DLD1 (cell line): Measurements from ENCODE around the gene PCCA.
"Not testable (repeated sequence)": the region's sequence is repeated elsewhere in the genome, so short reads cannot be mapped to it uniquely, and the experiment has no call there.

Experiments
- in situ Hi-C: cut with HindIII; loops from 2 replicates; pipeline ENCODE4 v1.10.0; 2017; ENCODE audit warnings: low sequenced_read_pairs

Gene PCCA

DNA sequence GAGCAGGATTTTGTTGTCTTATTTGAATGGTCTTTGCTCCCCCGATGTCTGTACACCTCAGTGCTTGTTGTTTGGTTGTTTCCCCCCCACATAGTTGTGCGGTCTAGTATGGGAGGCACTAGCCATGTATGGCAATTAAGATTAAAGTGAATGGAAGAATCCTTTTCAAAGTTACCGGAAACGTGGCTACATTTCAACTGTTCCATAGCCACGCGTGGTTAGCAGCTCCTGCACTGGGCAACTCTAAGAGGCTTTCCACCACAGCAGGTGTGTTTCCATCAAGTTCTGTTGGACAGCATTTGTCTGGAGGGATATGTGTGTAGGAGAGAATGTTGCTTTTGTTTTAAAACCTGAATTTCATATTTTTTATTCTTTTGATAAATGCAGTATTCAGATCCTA, 252.4 kb downstream of the PCCA start:
- in situ Hi-C loops: no loop called here

- in situ Hi-C loops: no loop called here
These were observed 255.7 kb downstream of the PCCA start for GRCh38 chr13:100344544-100344943.

DNA sequence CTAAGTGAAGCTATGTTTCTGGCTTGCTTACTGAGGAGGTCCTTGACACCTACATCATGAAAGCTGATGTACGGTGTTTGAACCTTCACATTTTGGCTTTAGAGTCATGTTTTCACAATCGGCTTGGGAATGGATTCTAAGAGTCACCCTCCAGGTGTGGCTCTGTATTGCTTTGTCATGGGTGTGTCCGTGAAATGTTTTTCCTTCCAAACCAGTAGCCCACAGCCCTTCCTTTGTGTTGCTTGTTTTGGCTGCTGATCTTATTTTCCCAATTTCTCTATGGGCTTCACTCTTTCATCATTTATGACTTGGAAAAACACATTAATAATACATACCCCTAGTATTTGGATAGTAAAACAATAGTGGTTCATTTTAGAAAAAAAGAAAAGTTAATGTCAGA, 259.1 kb downstream of the PCCA start:
- in situ Hi-C loops: no loop called here

DNA sequence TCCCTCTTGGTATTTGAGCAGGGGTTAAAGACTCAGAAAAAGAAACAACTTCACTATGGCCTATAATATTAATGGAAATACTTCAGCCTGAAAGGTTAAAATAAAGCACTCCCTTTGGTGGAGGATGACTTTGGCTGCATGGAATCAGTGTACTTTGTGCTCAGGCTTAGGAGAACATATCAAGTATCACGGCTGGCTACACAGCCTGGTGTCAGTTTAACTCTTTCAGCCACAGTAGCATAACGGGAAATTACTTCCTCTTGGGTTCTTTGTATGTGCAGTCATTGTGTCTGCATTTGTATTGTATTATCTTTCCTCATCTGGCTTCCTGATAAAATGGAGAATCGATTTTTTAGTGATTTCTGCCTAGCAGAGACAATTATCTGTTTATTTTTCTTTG, 260.7 kb downstream of the PCCA start:
- in situ Hi-C loops: no loop called here

DNA sequence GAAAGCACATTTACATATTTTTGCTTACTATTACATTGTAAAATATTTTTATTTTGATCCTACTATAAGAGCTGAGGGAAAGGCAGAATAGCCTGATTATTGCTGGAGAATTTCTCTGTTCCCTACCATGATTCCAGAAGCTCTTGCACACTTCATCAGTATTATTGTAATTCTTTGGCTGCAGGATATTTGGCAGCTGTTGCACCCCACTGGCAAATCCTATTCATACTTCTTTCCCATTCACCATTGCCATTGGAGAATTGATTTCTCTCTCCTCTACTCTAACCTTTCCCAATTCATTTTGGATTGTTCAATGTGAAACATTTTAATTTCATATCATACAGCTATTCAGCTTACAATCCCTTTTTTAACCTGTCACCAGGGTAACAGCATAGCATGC, 261.7 kb downstream of the PCCA start:
- in situ Hi-C loops: no loop called here

DNA sequence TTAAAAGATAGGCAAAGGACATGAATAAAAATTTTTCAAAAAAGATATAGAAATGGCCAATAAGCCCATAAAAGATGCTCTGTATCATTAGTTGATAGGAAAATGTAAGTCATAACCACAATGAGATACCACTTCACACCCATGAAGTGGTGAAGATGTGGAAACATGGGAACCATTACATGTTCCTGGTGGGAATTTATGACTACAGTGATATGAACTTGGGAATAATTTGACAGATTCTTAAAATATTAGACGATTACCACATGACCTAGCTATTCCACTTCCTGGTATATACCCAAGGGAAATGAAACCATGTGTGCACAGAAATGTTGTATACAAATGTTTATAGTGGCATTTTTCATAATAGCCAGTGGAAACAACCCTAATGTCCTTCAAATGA, 267.5 kb downstream of the PCCA start:
- in situ Hi-C loops: no loop called here

GRCh38 chr13:100356889-100357288, 268.0 kb downstream of the PCCA start:
- in situ Hi-C loops: no loop called here

DNA sequence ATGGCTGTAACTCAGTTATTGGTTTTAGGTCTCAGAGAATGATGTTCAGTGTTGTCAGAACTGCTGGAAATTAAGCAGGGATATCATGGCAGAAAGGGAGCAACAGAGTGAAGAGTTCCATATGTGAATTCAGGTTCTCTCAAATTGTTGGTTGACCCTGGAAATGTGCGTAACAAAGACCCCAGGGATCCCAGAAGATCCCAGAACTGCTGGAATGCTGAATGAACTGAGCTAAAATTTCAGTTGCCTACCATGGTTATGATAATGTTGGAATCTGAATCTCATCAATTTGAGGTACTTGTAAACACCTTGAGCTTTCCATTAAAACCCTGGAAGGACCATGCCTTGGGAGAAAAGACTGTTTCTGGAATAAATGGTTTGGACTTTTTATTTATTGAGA, 268.9 kb downstream of the PCCA start:
- in situ Hi-C loops: no loop called here

DNA sequence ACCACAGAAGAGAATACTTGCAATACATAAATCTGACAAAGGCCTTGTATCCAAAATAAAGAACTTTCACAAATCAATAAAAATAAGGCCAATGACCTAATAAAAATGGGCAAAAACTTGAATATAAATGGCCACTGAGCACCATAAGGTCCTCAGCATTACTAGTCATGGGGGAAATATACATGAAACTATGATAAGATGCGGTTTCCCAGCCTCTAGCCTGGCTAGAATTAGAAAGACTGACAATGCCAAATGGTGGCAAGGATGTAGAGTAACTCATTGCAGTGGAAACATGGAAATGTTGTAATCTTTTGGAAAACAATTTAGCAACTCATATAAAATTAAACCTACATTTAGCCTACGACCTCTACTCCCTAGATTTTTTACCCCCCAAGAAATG, 272.6 kb downstream of the PCCA start:
- in situ Hi-C loops: no loop called here

GRCh38 chr13:100362371-100362770, 273.5 kb downstream of the PCCA start:
- in situ Hi-C loops: no loop called here

- in situ Hi-C loops: no loop called here
These were observed 273.9 kb downstream of the PCCA start for GRCh38 chr13:100362781-100363180.

DNA sequence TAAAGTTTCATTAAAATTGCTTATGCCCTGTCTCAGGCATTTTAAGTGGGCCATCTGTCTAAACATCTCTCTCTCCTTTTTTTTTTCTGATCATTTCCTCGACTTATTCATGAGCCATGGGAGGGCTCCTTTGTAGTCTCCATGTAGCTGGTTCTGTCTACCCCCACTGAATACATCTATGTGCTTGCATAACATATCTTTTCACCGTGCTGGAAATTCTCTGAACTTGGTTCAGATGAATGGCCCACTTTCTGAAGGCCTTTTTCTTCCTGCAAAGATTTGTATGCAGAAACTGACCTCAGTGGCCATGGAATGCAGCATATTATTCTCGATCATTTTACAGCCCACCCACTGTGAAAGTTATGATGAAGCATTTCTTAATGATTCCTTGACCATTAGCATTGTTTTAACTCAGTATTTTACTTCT, 274.4 kb downstream of the PCCA start:
- in situ Hi-C loops: no loop called here

DNA sequence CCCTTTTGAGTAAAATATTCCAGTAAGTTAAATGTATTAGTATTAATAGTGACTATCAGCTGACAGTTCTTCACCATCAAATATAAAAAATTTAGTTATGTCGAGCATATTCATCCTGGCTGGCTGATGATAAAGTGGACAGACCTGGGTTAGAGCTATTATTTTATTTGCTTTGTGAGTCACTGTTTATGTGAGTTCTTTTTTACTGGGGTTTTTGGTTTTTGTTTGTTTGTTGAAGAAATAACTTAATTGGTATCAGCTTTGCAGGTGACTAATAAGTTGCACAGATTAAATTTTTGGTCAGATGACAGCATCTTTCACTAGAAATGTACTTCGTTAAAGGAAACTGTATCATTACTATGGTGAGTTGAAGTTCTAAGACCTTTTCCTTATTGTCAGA, 275.0 kb downstream of the PCCA start:
- in situ Hi-C loops: no loop called here

- in situ Hi-C loops: no loop called here
These were observed 275.7 kb downstream of the PCCA start for GRCh38 chr13:100364591-100364990.

DNA sequence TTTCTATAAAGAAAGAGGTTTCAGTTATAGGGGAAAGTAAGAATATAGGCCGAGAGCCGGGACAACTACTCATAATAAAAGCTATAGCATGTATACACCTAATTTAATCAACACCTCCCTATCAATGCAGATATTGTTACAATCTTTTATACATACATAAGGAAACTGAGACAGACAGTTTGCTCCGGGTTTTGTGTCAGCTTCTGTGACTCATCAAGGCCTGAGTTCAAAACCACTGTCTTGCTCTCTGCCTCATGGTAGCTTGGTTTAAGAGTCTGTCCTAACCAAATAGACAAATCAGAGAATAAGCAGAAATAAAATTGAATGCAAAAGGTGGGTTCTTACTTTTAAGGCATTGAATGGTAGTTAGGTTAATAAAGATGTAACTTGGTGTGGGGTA, 276.8 kb downstream of the PCCA start:
- in situ Hi-C loops: no loop called here

DNA sequence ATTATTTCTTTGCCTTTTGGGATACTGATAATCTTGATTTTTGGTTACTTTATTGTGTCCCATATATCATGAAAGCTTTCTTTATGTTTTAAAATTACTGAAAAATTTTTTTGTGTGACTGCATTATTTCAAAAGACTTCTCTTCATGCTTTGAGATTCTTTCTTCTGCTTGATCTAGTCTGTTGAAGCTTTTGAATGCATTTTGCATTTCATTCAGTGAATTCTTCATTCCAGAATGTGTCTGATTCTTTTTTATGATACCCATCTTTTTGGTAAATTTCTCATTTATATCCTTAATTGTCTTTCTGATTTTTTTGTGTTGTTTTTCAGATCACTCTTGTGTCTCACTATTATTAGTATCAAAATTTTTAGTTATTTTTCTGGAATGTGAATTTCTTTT, 289.6 kb downstream of the PCCA start:
- in situ Hi-C loops: no loop called here

- in situ Hi-C loops: no loop called here
These were observed 292.8 kb downstream of the PCCA start for GRCh38 chr13:100381595-100382224.

- in situ Hi-C loops: no loop called here
These were observed 293.9 kb downstream of the PCCA start for GRCh38 chr13:100382785-100383184.

- in situ Hi-C loops: no loop called here
These were observed 298.5 kb downstream of the PCCA start for GRCh38 chr13:100387416-100387815.

GRCh38 chr13:100388150-100388549, 299.3 kb downstream of the PCCA start:
- in situ Hi-C loops: not testable (repeated sequence)

GRCh38 chr13:100388923-100389322, 300.0 kb downstream of the PCCA start:
- in situ Hi-C loops: no loop called here

DNA sequence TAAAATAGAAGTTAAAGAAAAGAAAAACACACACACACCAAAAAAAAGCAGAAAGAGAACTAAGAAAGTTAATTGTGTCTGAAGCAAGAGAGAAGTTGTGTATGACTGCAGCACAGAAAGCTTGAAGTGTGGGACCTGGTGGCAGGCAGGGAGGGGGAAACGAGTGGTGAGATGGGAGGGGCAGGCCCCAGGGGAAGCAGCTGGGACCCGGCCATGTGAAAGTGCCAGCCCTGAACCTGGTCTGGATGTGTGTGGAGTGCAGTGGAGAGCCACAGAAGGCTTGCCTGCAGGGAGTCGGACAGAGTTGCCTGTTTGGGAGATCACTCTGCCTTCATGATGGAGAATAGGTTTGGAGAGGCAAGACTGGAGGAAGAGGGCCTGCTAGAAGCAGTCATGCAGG, 300.7 kb downstream of the PCCA start:
- in situ Hi-C loops: no loop called here
